ENCODE measurements around the gene ROPN1.

The ROPN1 gene

GRCh38 chr3:123941542-123941941 is 50.4 kb downstream of the ROPN1 start:
- no peak for DNase-seq

DNA sequence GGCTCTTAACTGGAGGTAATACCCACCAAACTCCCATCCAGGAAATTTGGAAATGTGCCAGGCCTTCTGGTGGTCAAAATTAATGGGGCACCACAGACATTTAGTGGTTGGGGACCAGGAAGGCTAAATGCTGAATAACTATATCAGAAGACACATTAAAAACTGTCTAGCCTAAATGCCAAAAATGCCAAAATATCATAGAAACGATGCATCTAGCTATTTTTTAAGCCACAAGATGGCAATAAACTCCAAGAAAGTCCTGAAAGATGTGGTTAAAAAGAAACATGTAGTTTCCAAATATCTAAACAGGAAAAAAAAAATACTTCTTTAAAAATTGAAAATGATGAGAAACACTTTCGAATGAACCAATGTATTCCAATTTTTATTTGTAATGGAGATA is 50.8 kb downstream of the ROPN1 start:
- DNase-seq = no peak

DNA sequence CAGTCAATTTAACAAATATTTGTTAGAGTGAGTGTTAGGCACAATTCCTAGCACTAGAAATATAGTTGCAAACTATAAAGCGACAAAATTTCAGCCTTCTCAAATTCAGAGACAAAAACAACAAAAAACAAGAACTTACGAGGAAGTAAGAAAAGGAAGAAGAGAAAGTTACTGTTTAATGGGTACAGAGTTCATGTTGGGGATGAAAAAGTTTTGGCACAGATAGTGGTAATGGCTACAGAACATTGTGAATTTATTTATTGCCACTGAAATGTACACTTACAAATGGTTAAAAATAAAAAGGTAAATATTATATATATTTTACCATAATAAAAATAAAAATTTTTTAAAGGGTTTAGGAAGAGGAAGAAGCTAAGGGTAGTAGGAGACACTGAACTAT is 52.2 kb downstream of the ROPN1 start:
- no peak for DNase-seq

DNA sequence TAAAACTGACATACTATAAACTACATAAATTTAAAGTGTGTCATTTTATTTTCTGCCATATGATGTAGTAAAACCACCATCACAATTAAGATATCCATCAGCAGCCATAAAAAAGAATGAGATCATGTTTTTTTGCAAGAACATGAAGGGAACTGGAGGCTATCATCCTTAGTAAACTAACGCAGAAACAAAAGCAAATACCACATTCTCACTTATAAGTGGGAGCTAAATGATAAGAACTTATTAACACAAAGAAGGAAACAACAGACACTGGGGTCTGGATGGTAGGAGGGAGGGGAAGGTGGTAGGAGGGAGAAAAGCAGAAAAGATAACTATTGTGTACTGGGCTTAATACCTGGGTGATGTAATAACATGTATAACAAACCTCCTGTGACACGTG is 55.5 kb downstream of the ROPN1 start:
- no peak for DNase-seq

- no peak for DNase-seq
Measured at GRCh38 chr3:123935830-123936229, 56.1 kb downstream of the ROPN1 start.

DNA sequence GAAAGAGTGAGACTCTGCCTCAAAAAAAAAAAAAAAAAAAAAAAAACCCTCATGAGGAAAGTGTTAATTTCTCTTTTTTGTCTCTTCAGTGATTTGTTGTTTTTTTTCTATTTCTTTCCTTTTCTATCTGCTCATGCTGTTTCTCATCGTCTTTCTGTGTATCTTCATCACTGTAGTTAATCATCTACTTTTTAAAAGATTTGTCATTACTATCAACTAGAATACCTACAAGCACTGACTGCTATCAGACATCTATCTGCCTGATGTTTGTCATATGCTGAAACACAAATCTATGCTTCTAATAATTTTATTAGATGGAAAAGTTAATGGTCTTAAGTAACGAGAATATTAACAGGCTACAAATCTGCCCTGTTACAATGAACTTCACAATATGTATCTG is 57.7 kb downstream of the ROPN1 start:
- no peak for DNase-seq

GRCh38 chr3:123930445-123930844 is 61.5 kb downstream of the ROPN1 start:
- no peak for DNase-seq

DNA sequence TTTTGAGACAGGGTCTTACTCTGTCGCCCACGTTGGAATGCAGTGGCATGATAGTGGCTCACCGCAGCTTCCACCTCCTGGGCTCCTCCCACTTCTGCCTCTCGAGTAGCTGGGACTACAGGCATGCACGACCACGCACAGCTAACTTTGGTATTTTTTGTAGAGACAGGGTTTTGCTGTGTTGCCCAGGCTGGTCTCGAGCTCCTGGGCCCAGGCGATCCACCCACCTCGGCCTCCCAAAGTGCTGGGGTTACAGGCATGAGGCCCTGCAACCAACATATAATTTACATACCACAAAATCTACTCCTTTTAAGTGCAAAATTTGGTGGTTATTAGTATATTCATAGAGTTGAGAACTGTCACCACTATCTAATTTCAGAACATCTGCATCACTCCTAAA is 62.6 kb downstream of the ROPN1 start:
- DNase-seq = no peak

GRCh38 chr3:123926396-123926795 is 65.5 kb downstream of the ROPN1 start:
- DNase-seq = no peak

DNA sequence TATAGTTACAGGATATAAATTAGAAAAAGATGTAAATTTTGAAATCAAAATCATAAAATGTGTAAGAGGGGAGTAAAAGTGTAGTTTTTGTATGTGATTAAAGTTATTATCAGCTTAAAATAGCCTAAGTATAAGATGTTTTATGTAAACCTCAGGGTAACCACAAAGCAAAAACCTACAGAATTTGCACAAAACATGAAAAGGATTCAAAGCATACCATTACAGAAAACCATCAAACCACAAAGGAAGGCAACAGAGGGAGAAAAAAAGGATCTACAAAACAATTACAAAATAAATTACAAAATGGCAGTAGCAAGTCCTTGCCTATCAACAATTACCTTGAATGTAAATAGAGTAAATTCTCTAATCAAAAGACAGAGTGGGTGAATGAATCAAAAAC is 71.1 kb downstream of the ROPN1 start:
- DNase-seq = no peak

- DNase-seq = no peak
Measured at GRCh38 chr3:123920383-123920782, 71.5 kb downstream of the ROPN1 start.

- DNase-seq = no peak
Measured at GRCh38 chr3:123919353-123919752, 72.6 kb downstream of the ROPN1 start.

All from NCI-H345 (cell line).